ENCODE measurements around the gene NPEPL1. TPM values are rescaled to one million over a fixed set of nuclear protein-coding genes. Genes with fewer than 3 reads are reported as not detected.

The NPEPL1 gene
- total and polyA plus RNA-seq, 2 of the 8 experiments (the other 6 are each of a cell fraction or from before 2014, with no cell fraction given) = 12.4 to 26.8 TPM

- no peak for TF ChIP-seq KDM1A (IDR thresholded peaks at IDR 0.05; ENCODE audit: borderline replicate concordance, low read length)
- no peak for TF ChIP-seq TBP (IDR thresholded peaks at IDR 0.05; ENCODE audit: low read depth, low read length)
- TF ChIP-seq CHD2 (IDR thresholded peaks at IDR 0.05; ENCODE audit: low read length) = no peak
- TF ChIP-seq ZNF274 (IDR thresholded peaks at IDR 0.05; ENCODE audit: borderline replicate concordance, extremely low read depth, low read length) = no peak
- TF ChIP-seq CREB1 (IDR thresholded peaks at IDR 0.05) = no peak
- no peak for TF ChIP-seq POU5F1 (IDR thresholded peaks at IDR 0.05; ENCODE audit: low read depth, low read length)
- TF ChIP-seq BCL11A (IDR thresholded peaks at IDR 0.05; ENCODE audit: low read depth in 2 of 2, low read length in 2 of 2) = no peak
- TF ChIP-seq ASH2L (IDR thresholded peaks at IDR 0.05; ENCODE audit: low read length) = no peak
These were observed 67.3 kb downstream of the NPEPL1 start (continued) for GRCh38 chr20:58759947-58760346.

Measured in H1 (cell line).